ENCODE data around the gene FBXO36. TPM values are rescaled to one million over a fixed set of nuclear protein-coding genes. Genes with fewer than 3 reads are reported as not detected.

The FBXO36 gene
- total and polyA plus RNA-seq, 2 of the 8 experiments (the other 6 are each of a cell fraction or from before 2014, with no cell fraction given) = 3.4 TPM

GRCh38 chr2:229937537-229937936 is 15.2 kb downstream of the FBXO36 start:
- Histone ChIP-seq H4K20me1 (replicated peaks in 1 of 2; ENCODE audit: control insufficient read depth in 1 of 2, insufficient read depth in 2 of 2, low read length in 2 of 2) (no peaks in the 10 kb centered on the region), H3K4ac (replicated peaks; ENCODE audit: insufficient read length, low read depth, low read length) (no peak overlapping the region), H3K4me3 (ENCODE audit: extremely low read depth in 1 of 4, insufficient read depth in 2 of 4, low read depth in 3 of 4, low read length in 4 of 4) (no peak overlapping the region), H2AFZ (ENCODE audit: low read length) (no peak overlapping the region), H2BK120ac (replicated peaks; ENCODE audit: low read depth, low read length) (no peak overlapping the region), H3K79me2 (ENCODE audit: control insufficient read depth in 1 of 2, insufficient read depth in 2 of 2, low read length in 2 of 2) (no peaks in the 10 kb centered on the region), H2BK12ac (ENCODE audit: low read depth, low read length) (no peak overlapping the region), H3K14ac (ENCODE audit: insufficient read length) (no peak overlapping the region), H3K9me3 (ENCODE audit: insufficient read depth in 2 of 2, low read depth in 1 of 2, low read length in 1 of 2) (no peaks in the 10 kb centered on the region), H3K4me1 (replicated peaks in 1 of 4; ENCODE audit: control insufficient read depth in 3 of 4, insufficient read depth in 4 of 4, low read length in 3 of 4) (no peaks in the 10 kb centered on the region), H3K9ac (replicated peaks in 1 of 4; ENCODE audit: extremely low read depth in 1 of 4, low read depth in 3 of 4, low read length in 3 of 4) (no peak overlapping the region), H4K8ac (ENCODE audit: extremely low read depth, insufficient read depth, low read length) (no peak overlapping the region), H2BK20ac (ENCODE audit: low read length) (no peak overlapping the region), H2BK15ac (ENCODE audit: low read length) (no peak overlapping the region), H4K5ac (ENCODE audit: insufficient read length, low read depth, low read length) (no peak overlapping the region), H3K56ac (replicated peaks; ENCODE audit: insufficient read length, low read depth, low read length) (no peak overlapping the region), H3K4me2 (ENCODE audit: insufficient read depth in 1 of 2, low read depth in 2 of 2, low read length in 2 of 2) (no peak overlapping the region), H2BK5ac (ENCODE audit: low read depth, low read length) (no peak overlapping the region), H3K79me1 (ENCODE audit: low read depth, low read length) (no peaks in the 10 kb centered on the region), H2AK5ac (ENCODE audit: low read depth, low read length) (no peak overlapping the region), H3K23ac (ENCODE audit: insufficient read length) (no peak overlapping the region), H3K23me2 (ENCODE audit: low read depth, low read length) (no peaks in the 10 kb centered on the region), H4K91ac (replicated peaks; ENCODE audit: insufficient read length, low read length) (no peak overlapping the region), H3K27ac (ENCODE audit: low read depth, low read length) (no peak overlapping the region), H3K36me3 (ENCODE audit: control insufficient read depth in 2 of 4, insufficient read depth in 4 of 4, low read length in 3 of 4) (no peaks in the 10 kb centered on the region), H3K27me3 (replicated peaks in 1 of 4; ENCODE audit: control insufficient read depth in 3 of 4, extremely low read depth in 1 of 4, insufficient read depth in 3 of 4, low read length in 3 of 4) (no peaks in the 10 kb centered on the region; a peak in 1 of 7 replicates), H3K18ac (ENCODE audit: extremely low read depth, low read length) (no peak overlapping the region)
- FAIRE-seq (no peak), DNase-seq (ENCODE audit: low read depth in 1 of 2, low spot score in 2 of 2) (no peak)
- CTCF ChIA-PET (ENCODE audit: partially characterized antibody) = interaction anchor here (0.6 kb wide), 1 partner anchor 284 kb away, joined by 3 read pairs; no protein-coding TSS in a partner anchor
- 90% methylated on average over 4 of the region's 4 CpGs; no CpG with 5 or more reads in 1 of the 2 experiments for WGBS, 2 experiments (ENCODE audit: extremely low coverage in 1 of 2, insufficient coverage in 1 of 2, insufficient read length in 1 of 2, insufficient replicate concordance in 2 of 2, low coverage in 1 of 2, low lambda C conversion rate in 2 of 2, missing lambda C conversion rate in 1 of 2)
- POLR2A ChIA-PET (ENCODE audit: partially characterized antibody) = interaction anchor here (0.6 to 0.7 kb wide), 2 partner anchors 216 to 744 kb away, joined by 3 to 5 read pairs; no protein-coding TSS in a partner anchor
- TF ChIP-seq CBX5 (IDR thresholded peaks at IDR 0.05; ENCODE audit: low read depth, low read length) (no peak), EZH2 (IDR thresholded peaks at IDR 0.05; ENCODE audit: low read depth, low read length, severe bottlenecking) (no peak), ZNF274 (IDR thresholded peaks at IDR 0.05; ENCODE audit: borderline replicate concordance, extremely low read depth, low read length) (no peak), RBBP5 (IDR thresholded peaks at IDR 0.05; ENCODE audit: borderline replicate concordance, low read depth, low read length) (no peak), SIN3A (conservative IDR thresholded peaks at IDR 0.05 in 1 of 2, IDR thresholded peaks at IDR 0.05 in 1 of 2; ENCODE audit: low read depth in 1 of 2, low read length in 2 of 2) (no peak), ASH2L (IDR thresholded peaks at IDR 0.05; ENCODE audit: low read length) (no peak), SRF (IDR thresholded peaks at IDR 0.05; ENCODE audit: low read depth, low read length) (no peak), SIX5 (IDR thresholded peaks at IDR 0.05; ENCODE audit: low read depth, low read length) (no peak), KDM4A (IDR thresholded peaks at IDR 0.05; ENCODE audit: low read depth, low read length, severe bottlenecking) (no peak)
